HG03521 (cell line): Measurements from ENCODE around the gene SNCG.
"Not testable (repeated sequence)": the region's sequence is repeated elsewhere in the genome, so short reads cannot be mapped to it uniquely, and the experiment has no call there.

Experiments
- ATAC-seq: cut with Tn5 transposase; IDR thresholded peaks from one replicate; pipeline ENCODE4 v1.9.1; 2021; ENCODE audit warnings: mild to moderate bottlenecking, moderate library complexity; ENCODE audit not compliant: unreplicated experiment

Gene SNCG

DNA sequence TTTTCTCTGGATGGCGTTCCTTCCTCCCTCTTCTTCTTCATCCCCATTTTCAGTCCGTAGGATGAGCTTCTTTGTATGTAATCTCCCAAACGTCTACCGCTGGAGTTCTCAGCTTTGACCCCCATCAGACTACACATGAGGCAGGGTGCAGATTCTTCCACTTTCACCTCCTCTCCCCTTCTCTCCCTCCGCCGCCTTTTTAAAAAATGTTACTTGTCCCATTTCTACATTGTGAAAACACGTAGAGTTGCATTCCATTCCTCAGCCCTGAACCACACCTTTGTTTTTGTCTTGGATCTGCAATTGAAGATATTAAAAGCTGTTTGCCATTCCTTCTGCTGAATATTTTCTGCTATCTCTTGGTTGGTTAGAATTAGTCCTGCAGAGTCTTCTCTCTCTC lies 16.1 kb downstream of the SNCG start:
- ATAC-seq, result no peak

DNA sequence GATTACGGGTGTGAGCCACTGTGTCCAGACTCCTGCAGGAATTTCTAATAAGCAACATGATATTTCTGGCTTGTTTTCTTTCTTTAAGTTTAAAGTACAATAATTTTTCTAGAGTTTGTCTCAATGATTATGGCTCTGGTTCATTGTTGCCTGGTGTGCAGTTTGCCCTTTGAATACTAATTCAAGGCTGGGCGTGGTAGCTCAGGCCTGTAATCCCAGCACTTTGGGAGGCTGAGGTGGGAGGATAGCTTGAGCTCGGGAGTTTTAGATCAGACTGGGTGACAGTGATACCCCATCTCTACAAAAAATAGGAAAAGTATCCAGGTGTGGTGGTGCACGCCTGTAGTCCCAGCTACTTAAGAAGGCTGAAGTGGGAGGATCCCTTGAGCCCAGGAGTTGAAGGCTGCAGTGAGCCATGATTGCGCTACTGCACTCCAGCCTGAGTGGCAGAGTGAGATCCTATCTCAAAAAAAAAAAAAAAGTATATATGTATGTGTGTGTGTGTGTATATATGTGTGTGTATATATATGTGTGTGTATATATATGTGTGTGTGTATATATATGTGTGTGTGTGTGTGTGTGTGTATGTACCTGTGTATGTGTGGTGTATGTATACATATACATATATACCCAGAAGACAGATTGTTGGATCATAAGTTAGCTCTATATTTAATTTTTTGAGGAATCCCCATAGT lies 18.1 kb downstream of the SNCG start:
- ATAC-seq, result no peak

- ATAC-seq, result not testable (repeated sequence)
Measured at GRCh38 chr10:86978457-86978856, 20.1 kb downstream of the SNCG start.

DNA sequence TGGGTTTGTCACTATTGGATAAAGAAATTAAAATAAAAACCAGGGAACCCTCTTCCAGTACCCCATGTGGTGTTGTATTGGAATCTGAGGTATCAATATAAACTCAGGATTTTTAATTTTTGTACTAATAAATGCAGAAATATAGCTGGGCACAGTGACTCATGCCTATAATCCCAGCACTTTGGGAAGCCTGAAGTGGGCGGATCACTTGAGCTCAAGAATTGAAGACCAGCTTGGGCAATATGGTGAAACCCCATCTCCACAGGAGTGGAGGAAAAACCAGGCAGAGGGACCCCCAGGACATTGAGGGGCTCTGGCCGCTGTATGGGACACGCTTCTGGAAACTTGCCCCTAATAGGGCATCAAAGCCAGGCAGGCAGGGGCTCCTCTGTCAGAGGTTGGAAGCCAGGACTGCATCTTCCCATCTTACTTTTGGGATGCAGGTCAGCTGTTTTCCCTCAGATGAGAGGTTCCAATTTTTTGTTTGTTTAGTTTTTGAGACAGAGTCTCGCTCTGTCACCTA lies 21.0 kb downstream of the SNCG start:
- ATAC-seq, result no peak

- ATAC-seq, result no peak
Measured at GRCh38 chr10:86979977-86980448, 21.6 kb downstream of the SNCG start.

DNA sequence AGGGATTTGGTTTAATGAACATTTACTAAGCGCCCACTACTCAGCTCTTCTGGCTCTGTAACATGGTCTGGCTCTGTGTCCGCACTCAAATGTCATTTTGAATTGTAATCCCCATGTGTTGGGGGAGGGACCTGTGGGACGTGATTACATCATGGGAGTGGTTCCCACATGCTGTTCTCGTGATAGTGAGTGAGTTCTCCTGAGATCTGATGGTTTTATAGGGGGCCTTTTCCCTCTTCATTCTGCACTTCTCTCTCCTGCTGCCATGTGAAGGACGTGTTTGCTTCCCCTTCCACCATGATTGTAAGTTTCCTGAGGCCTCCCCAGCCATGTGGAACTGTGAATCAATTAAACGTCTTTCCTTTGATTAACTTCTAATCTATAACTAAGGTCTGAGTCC lies 22.6 kb downstream of the SNCG start:
- not testable (repeated sequence) for ATAC-seq

DNA sequence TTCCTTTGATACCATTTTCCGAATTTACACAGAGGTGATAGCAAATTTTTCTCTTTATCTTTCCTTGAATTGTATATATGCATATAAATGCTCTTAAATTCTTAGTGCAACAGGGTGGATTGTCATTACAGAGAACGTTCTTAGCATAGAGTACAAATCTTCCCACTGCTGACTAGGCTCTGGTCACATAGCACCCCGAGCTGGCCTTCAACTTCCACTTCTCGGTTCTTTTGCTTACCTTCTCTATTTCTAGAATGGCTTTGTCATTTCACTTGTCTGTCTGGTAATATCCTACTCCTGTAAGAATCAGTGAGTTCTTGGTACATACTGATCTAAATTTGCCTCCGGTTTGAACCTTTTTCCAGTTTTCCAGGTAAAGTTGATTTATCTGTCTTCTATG lies 23.3 kb downstream of the SNCG start:
- no peak for ATAC-seq

DNA sequence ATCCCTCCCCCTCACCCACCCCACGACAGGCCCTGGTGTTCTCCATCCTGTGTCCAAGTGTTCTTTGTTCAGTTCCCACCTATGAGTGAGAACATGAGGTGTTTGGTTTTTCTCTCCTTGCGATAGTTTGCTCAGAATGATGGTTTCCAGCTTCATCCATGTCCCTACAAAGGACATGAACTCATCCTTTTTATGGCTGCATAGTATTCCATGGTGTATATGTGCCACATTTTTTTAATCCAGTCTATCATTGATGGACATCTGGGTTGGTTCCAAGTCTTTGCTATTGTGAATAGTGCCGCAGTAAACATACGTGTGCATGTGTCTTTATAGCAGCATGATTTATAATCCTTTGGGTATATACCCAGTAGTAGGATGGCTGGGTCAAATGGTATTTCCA lies 26.1 kb downstream of the SNCG start:
- ATAC-seq, result not testable (repeated sequence)

GRCh38 chr10:86988520-86988919 lies 30.1 kb downstream of the SNCG start:
- no peak for ATAC-seq

DNA sequence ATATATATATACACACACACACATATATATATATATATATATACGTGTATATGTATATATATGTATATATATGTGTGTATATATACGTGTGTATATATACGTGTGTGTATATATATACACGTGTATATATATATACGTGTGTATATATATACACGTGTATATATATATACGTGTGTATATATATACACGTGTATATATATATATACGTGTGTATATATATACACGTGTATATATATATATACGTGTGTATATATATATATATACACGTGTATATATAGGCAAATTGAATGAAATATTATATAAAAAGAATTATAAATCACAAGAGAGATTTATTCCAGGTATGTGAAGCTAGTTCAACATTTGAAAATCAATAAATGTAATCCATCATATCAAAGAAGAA lies 33.0 kb downstream of the SNCG start:
- not testable (repeated sequence) for ATAC-seq

GRCh38 chr10:86992456-86992855 lies 34.1 kb downstream of the SNCG start:
- no peak for ATAC-seq

DNA sequence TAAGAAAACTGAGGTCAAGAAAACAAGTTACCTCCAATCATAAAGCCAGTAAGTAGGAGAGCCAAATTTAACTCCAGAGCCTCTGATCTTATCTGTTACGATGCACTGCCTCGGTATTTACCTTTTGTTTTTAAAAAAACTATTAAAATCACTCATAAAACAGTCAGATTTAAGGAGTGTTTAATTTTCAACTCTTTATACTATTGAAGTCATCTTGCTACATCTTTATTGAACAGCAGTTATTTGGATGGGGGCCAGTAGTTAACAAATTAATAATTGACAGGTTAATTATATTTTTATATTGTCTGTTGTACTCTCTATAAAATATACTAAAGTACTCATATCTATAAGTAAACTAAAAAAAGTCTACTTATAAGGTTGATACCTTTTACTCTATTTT lies 34.5 kb downstream of the SNCG start:
- ATAC-seq, result no peak

DNA sequence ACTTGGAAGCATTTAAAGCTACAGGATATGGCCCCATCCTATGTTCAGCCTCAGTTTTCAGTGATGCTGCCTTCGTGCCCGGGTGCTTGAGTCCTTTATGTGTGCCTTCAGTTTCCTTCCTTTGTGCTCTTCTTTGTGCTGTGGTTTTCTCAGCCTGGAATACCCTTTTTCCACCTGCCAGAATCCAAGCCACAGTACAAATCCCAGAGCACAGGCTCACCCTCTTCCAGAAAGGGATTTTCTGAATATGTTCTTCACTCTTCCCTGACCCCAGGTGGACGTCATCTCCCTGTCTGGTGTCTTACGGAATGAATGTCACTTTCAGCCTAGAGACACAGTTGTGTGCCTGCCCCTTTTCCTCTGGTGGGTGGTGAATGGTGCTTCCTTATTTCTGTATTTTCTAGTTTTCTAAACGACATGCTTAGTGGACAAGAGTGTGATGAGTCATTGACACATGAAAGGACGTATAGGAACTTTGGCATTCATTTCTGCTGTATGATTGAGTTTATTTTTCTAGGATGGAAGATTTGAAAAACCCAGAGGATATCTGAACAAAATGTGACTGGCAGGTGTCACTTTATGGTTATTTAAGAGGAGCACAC lies 41.5 kb downstream of the SNCG start:
- not testable (repeated sequence) for ATAC-seq

DNA sequence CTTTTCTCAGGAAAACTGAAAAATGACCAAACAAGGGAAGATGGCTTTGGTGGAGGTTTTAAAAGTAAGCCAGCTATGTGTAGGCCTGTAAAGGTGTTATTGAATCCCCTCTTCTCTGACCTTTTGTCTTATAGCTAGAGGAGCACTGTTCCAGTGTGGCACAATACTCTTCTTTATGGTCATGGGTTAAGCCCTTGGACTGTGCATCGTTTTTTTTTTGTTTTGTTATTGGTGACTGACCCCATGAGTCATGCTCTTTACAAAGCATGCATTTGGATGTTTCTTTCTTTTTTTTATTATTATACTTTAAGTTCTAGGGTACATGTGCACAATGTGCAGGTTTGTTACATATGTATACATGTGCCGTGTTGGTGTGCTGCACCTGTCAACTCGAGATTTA lies 42.1 kb downstream of the SNCG start:
- no peak for ATAC-seq

- ATAC-seq, result not testable (repeated sequence)
Measured at GRCh38 chr10:87007124-87007523, 48.7 kb downstream of the SNCG start.

DNA sequence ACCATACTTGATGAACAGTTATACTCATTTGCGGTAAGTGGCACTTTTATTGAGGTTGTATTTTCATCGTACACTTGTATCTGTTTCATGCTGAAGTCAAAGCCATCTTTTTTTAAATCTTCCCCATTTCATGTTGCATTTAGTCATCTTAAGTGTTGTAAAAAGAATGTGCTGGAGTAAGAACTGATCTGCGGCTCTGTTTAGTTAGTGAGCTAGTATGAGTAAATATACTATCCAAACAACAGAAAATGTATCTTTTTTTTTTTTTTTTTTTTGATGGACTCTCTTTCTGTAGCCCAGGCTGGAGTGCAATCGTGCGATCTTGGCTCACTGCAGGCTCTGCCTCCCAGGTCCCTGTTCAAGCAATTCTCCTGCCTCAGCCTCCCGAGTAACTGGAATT lies 49.3 kb downstream of the SNCG start:
- ATAC-seq, result not testable (repeated sequence)

DNA sequence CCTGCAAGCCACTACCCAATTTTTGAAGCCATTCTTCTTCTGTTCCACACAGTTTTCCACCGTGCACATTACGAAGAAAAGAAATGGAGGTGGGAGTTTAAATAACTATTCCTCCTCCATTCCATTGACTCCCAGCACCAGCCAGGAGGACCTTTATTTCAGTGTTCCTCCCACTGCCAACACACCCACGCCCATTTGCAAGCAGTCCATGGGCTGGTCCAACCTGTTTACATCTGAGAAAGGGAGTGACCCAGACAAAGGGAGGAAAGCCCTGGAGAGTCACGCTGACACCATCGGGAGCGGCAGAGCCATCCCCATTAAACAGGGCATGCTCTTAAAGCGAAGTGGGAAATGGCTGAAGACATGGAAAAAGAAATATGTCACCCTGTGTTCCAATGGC lies 49.9 kb downstream of the SNCG start:
- ATAC-seq, result not testable (repeated sequence)

- ATAC-seq, result not testable (repeated sequence)
Measured at GRCh38 chr10:87009134-87009696, 50.8 kb downstream of the SNCG start.
